HepG2 (cell line): ENCODE measurements around the gene ADCY7. TPM values are rescaled to one million over a fixed set of nuclear protein-coding genes. Genes with fewer than 3 reads are reported as not detected.

Experiments used
- ATAC-seq: fragments of 200-7000 bp; cut with Tn5 transposase; 3 replicates; pipeline ENCODE4 v1.9.1; 2020; ENCODE audit warnings: mild to moderate bottlenecking, moderate library complexity
- BruUV-seq: library from RNA; stranded (reverse); fragments of 400-500 nt; replicated peaks from 2 replicates; lab custom pipeline; 2021; lab: Mats Ljungman, UMichigan
- CTCF ChIA-PET: fragments of 300-600 bp; formaldehyde crosslinking; extraction: SDS; loops from one replicate; lab custom pipeline; 2021; ENCODE audit warnings: low total read pairs, inconsistent platforms, low intra/inter-chr PET ratio; lab: Yijun Ruan, JAX
- POLR2A ChIA-PET: fragments of 350-600 bp; sonication (Branson Sonifier 250); formaldehyde crosslinking; loops from one replicate; lab custom pipeline; 2020; ENCODE audit warnings: antibody characterized with exemption, inconsistent platforms; lab: Yijun Ruan, JAX
- DNase-seq: peaks from one replicate; pipeline ENCODE4 v3.0.0-alpha.2; 2015; ENCODE audit warnings: low spot score
- FAIRE-seq: peaks from 3 replicates; lab custom pipeline; 2011; peaks lifted over from hg19 to GRCh38; lab: Jason Lieb, UNC
- H2AFZ ChIP-seq: one replicate; pipeline ENCODE4 v1.6.1; 2011; ENCODE audit warnings: low read length, inconsistent platforms
- H3K27ac ChIP-seq: fragments of 300-600 bp; 3 replicates; pipeline ENCODE4 v1.8.0; 2011; ENCODE audit warnings: mixed run types, mild to moderate bottlenecking, mixed read lengths, low read length, inconsistent platforms; ENCODE audit not compliant: insufficient read depth; ENCODE audit errors: extremely low read length
- H3K27me3 ChIP-seq, 2 experiments: fragments of 200-600 bp in 1 of 2; 2 replicates in 1 of 2; 3 replicates in 1 of 2; pipeline versions ENCODE4 v1.6.0 to v1.8.0; 2011; ENCODE audit warnings: low read length in 2 of 2, mild to moderate bottlenecking in 2 of 2, moderate library complexity in 2 of 2, inconsistent platforms in 1 of 2; ENCODE audit not compliant: insufficient read depth in 2 of 2, control insufficient read depth in 1 of 2
- H3K36me3 ChIP-seq, 2 experiments: fragments of 200-600 bp in 1 of 2; replicated peaks in 1 of 2; 2 replicates in 1 of 2; 3 replicates in 1 of 2; pipeline versions ENCODE4 v1.5.1 to v1.8.0; 2011; ENCODE audit warnings: low read length in 2 of 2, inconsistent platforms in 1 of 2; ENCODE audit not compliant: insufficient read depth in 2 of 2, control insufficient read depth in 1 of 2
- H3K4me1 ChIP-seq: 2 replicates; pipeline ENCODE4 v1.5.1; 2012; ENCODE audit warnings: low read length, inconsistent platforms; ENCODE audit not compliant: insufficient read depth
- H3K4me2 ChIP-seq: 2 replicates; pipeline ENCODE4 v1.6.0; 2011; ENCODE audit warnings: low read depth, low read length, inconsistent platforms
- H3K4me3 ChIP-seq, 3 experiments: fragments of 200-600 bp in 1 of 3; sonication (generic), shearing (Covaris generic) in 1 of 3; replicated peaks in 1 of 3; 2 replicates each; pipeline ENCODE4 v1.5.1; 2011 to 2016; ENCODE audit warnings: low read length in 3 of 3, inconsistent platforms in 2 of 3, low read depth in 2 of 3, mild to moderate bottlenecking in 2 of 3, control low read depth in 1 of 3, mixed read lengths in 1 of 3; ENCODE audit not compliant: insufficient read depth in 1 of 3
- H3K79me2 ChIP-seq: one replicate; pipeline ENCODE4 v1.6.1; 2011; ENCODE audit warnings: low read length, inconsistent platforms; ENCODE audit not compliant: insufficient read depth
- H3K9ac ChIP-seq: 2 replicates; pipeline ENCODE4 v1.6.0; 2011; ENCODE audit warnings: mild to moderate bottlenecking, low read depth, low read length, inconsistent platforms; ENCODE audit not compliant: insufficient read depth
- H3K9me3 ChIP-seq: 2 replicates; pipeline ENCODE4 v1.5.1; 2012; ENCODE audit warnings: mild to moderate bottlenecking, low read length
- H4K20me1 ChIP-seq: 2 replicates; pipeline ENCODE4 v1.6.0; 2011; ENCODE audit warnings: inconsistent platforms, mild to moderate bottlenecking, low read length, moderate library complexity; ENCODE audit not compliant: insufficient read depth
- AFF4 ChIP-seq: sonication (generic); formaldehyde crosslinking; IDR thresholded peaks from 2 replicates; pipeline ENCODE4 v1.4.0; 2020; ENCODE audit warnings: missing genetic modification reagents
- ATF5 ChIP-seq: sonication (generic); formaldehyde crosslinking; IDR thresholded peaks from 2 replicates; pipeline ENCODE4 v1.4.0; 2020; ENCODE audit warnings: mild to moderate bottlenecking, low read depth, missing genetic modification reagents
- GPN1 ChIP-seq: sonication (generic); formaldehyde crosslinking; IDR thresholded peaks from 2 replicates; pipeline ENCODE4 v1.5.1; 2020; ENCODE audit warnings: missing genetic modification reagents, borderline replicate concordance
- HIC2 ChIP-seq: sonication (generic); formaldehyde crosslinking; IDR thresholded peaks from 2 replicates; pipeline ENCODE4 v1.9.0; 2022; ENCODE audit warnings: low read depth, missing genetic modification reagents
- IRF9 ChIP-seq: sonication (generic); formaldehyde crosslinking; IDR thresholded peaks from 2 replicates; pipeline ENCODE4 v1.8.0; 2022; ENCODE audit warnings: missing genetic modification reagents, mild to moderate bottlenecking, borderline replicate concordance
- MLXIP ChIP-seq: sonication (generic); formaldehyde crosslinking; IDR thresholded peaks from 2 replicates; pipeline ENCODE4 v1.9.0; 2021; ENCODE audit warnings: missing genetic modification reagents, borderline replicate concordance
- NFKB2 ChIP-seq: sonication (generic); formaldehyde crosslinking; IDR thresholded peaks from 2 replicates; pipeline ENCODE4 v1.4.0; 2020; ENCODE audit warnings: missing genetic modification reagents, borderline replicate concordance
- RBM22 ChIP-seq: fragments of 200-400 bp; formaldehyde crosslinking; optimal IDR thresholded peaks from 2 replicates; pipeline ENCODE3; 2017; ENCODE audit warnings: mild to moderate bottlenecking, low read length, moderate library complexity
- RFX5 ChIP-seq: IDR thresholded peaks from 2 replicates; pipeline ENCODE4 v1.6.1; 2011; ENCODE audit warnings: low read depth, low read length, improper control_type of control experiment
- SMC3 ChIP-seq: IDR thresholded peaks from 2 replicates; pipeline ENCODE4 v1.6.1; 2011; ENCODE audit warnings: low read length, improper control_type of control experiment
- STAG1 ChIP-seq: sonication (generic); formaldehyde crosslinking; IDR thresholded peaks from 2 replicates; pipeline ENCODE4 v1.4.0; 2020; ENCODE audit warnings: missing genetic modification reagents
- ZNF33B ChIP-seq: sonication (generic); formaldehyde crosslinking; IDR thresholded peaks from 2 replicates; pipeline ENCODE4 v1.5.1; 2020; ENCODE audit warnings: mild to moderate bottlenecking, missing genetic modification reagents
- ZSCAN20 ChIP-seq: sonication (generic); formaldehyde crosslinking; IDR thresholded peaks from 2 replicates; pipeline ENCODE4 v1.4.0; 2020; ENCODE audit warnings: missing genetic modification reagents, mild to moderate bottlenecking, borderline replicate concordance
- WGBS: methylation state at CpG from one replicate; pipeline ENCODE4 v1.1.6; 2017; ENCODE audit warnings: low lambda C conversion rate; 5-methylcytosine and 5-hydroxymethylcytosine counted together
- in situ Hi-C: cut with HindIII; loops from 2 replicates; pipeline ENCODE4 v1.10.0; 2017; ENCODE audit warnings: low pct_unique_long_range_greater_than_20kb; ENCODE audit not compliant: extremely low pct_ligation_motif_present
- intact Hi-C: fragments of 100-400 bp; cut with micrococcal nuclease; formaldehyde crosslinking; loops from one replicate; pipeline ENCODE4 v1.10.0; 2022; ENCODE audit not compliant: unreplicated experiment
- polyA plus RNA-seq, 8 experiments: library from polyadenylated mRNA; depleted of rRNA in 3 of 8; stranded (reverse) in 7 of 8; unstranded in 1 of 8; fragments of >200 nt; fragmentation: Illumina TruSeq in 4 of 8; extraction: Trizol in 4 of 8; gene quantifications; 2 replicates each; pipeline versions ENCODE4 v1.2.1 to v1.2.3, GENCODE V29; 2011 to 2016; ENCODE audit warnings: low read depth in 4 of 8, missing spikeins in 1 of 8, mixed read lengths in 1 of 8; ENCODE audit not compliant: insufficient read depth in 1 of 8
- total RNA-seq, 5 experiments: library from RNA; depleted of rRNA; stranded (reverse); fragments of >200 nt; fragmentation: Illumina TruSeq; extraction: Trizol; gene quantifications; 2 replicates each; pipeline ENCODE4 v1.2.3, GENCODE V29; 2016; ENCODE audit warnings: low read depth in 1 of 5

Gene ADCY7
- total and polyA plus RNA-seq, 2 of the 13 experiments (the other 11 are each of a cell fraction or from before 2014, with no cell fraction given): 2.2 to 4.3 TPM

- no peak overlapping the region for H3K4me3 ChIP-seq
- in situ Hi-C loops: no loop called here
- ChIA-PET POLR2A (no interaction called here), CTCF (no interaction called here)
- ATAC-seq: peak; percentile 55
- DNase-seq: no peak
- intact Hi-C loops: no loop called here
- peaks cover 31 to 64% of the 10 kb centered on the region in 2 experiments for H3K36me3 ChIP-seq
- WGBS: 91% methylated on average over 10 of the region's 10 CpGs
- H3K4me2 ChIP-seq: no peak overlapping the region
- H3K27me3 ChIP-seq: no peaks in the 10 kb centered on the region
- no peak overlapping the region for H2AFZ ChIP-seq
- no peaks in the 10 kb centered on the region for H3K9me3 ChIP-seq
- no TSS peak for BruUV-seq
- H3K27ac ChIP-seq: no peak overlapping the region
- peaks cover 35% of the 10 kb centered on the region for H3K4me1 ChIP-seq
- H3K79me2 ChIP-seq: no peaks in the 10 kb centered on the region
- H3K9ac ChIP-seq: no peak overlapping the region
- H4K20me1 ChIP-seq: no peaks in the 10 kb centered on the region
- no peak for FAIRE-seq
- peak; percentile 4; the same call in 1 of the 2 replicates for TF ChIP-seq STAG1
- no peak for TF ChIP-seq MLXIP (CRISPR knock-in tag)
- TF ChIP-seq NFKB2: no peak
- TF ChIP-seq RBM22: peak; percentile 39
- TF ChIP-seq SMC3: 0 out of 2 replicates have a peak, but pooled peaks have one; percentile 11
- TF ChIP-seq ZNF33B (CRISPR knock-in tag): no peak
- no peak for TF ChIP-seq IRF9 (CRISPR knock-in tag)
- TF ChIP-seq HIC2 (CRISPR knock-in tag): no peak
- no peak for TF ChIP-seq ZSCAN20
- TF ChIP-seq ATF5 (CRISPR knock-in tag): no peak
- TF ChIP-seq AFF4: no peak
- no peak for TF ChIP-seq GPN1 (CRISPR knock-in tag)
- no peak for TF ChIP-seq RFX5
Measured at GRCh38 chr16:50316848-50317630, 50.7 kb downstream of the ADCY7 start.
